OCI-LY1 (cell line): ENCODE results near the gene S100A9.

Experiments used
- CTCF ChIP-seq: fragments of 200-600 bp; sonication (generic), shearing (Covaris generic); IDR thresholded peaks from 2 replicates; pipeline ENCODE4 v1.5.1; 2017; ENCODE audit warnings: mild to moderate bottlenecking, antibody characterized with exemption, low read length, moderate library complexity, mixed read lengths
- EZH2 ChIP-seq: fragments of 200-600 bp; sonication (generic), shearing (Covaris generic); IDR thresholded peaks from 2 replicates; pipeline ENCODE4 v1.8.0; 2017; ENCODE audit warnings: borderline replicate concordance, mixed run types, mild to moderate bottlenecking, antibody characterized with exemption, low read length, moderate library complexity, mixed read lengths

- TF ChIP-seq CTCF (no peak), EZH2 (no peak)
Measured at GRCh38 chr1:153337980-153338853, 19.4 kb upstream of the S100A9 start.
